Progenitor cell of endocrine pancreas (in vitro differentiated cells): ENCODE measurements around the gene ZGLP1. TPM values are rescaled to one million over a fixed set of nuclear protein-coding genes. Genes with fewer than 3 reads are reported as not detected.

Source experiments
- DNase-seq: peaks from one replicate; pipeline ENCODE4 v3.0.0; 2021; ENCODE audit warnings: low spot score; ENCODE audit not compliant: unreplicated experiment
- H3K27ac Mint-ChIP-seq: 2 replicates; pipeline ENCODE4 v1.8.0; 2021; ENCODE audit warnings: mild to moderate bottlenecking, moderate library complexity, mixed read lengths
- H3K27me3 Mint-ChIP-seq: 2 replicates; pipeline ENCODE4 v1.8.0; 2021; ENCODE audit warnings: mixed read lengths
- H3K36me3 Mint-ChIP-seq: 2 replicates; pipeline ENCODE4 v1.8.0; 2022; ENCODE audit warnings: mixed read lengths; ENCODE audit not compliant: insufficient read depth
- H3K4me1 Mint-ChIP-seq: 2 replicates; pipeline ENCODE4 v1.8.0; 2021; ENCODE audit warnings: low read depth, mixed read lengths
- H3K4me3 Mint-ChIP-seq: 2 replicates; pipeline ENCODE4 v1.8.0; 2021; ENCODE audit warnings: low read depth, mild to moderate bottlenecking, moderate library complexity, mixed read lengths
- H3K9me3 Mint-ChIP-seq: 2 replicates; pipeline ENCODE4 v1.8.0; 2021; ENCODE audit warnings: low read depth, mixed read lengths
- total RNA-seq: library from RNA; stranded (reverse); gene quantifications from 2 replicates; pipeline ENCODE4 v1.2.1, GENCODE V29; 2021
- TF ChIP-seq, protein P1 (sequence below): fragments of 200-600 bp; sonication (generic); IDR thresholded peaks from one replicate; pipeline ENCODE4 v1.5.0; 2021; ENCODE audit warnings: antibody characterized with exemption, mild to moderate bottlenecking; ENCODE audit not compliant: unreplicated experiment

ZGLP1 gene
- total RNA-seq, 1 donor from 2014 or later: 26.8 TPM

GRCh38 chr19:10274589-10274988 is 35.0 kb downstream of the ZGLP1 start:
- DNase-seq: no peak
- peaks cover 50% of the 10 kb centered on the region for H3K27me3 Mint-ChIP-seq
- no peak overlapping the region for H3K27ac Mint-ChIP-seq
- H3K4me1 Mint-ChIP-seq: no peaks in the 10 kb centered on the region
- H3K36me3 Mint-ChIP-seq: no peaks in the 10 kb centered on the region
- H3K9me3 Mint-ChIP-seq: no peaks in the 10 kb centered on the region
- H3K4me3 Mint-ChIP-seq: no peak overlapping the region
- TF ChIP-seq, protein P1, sequence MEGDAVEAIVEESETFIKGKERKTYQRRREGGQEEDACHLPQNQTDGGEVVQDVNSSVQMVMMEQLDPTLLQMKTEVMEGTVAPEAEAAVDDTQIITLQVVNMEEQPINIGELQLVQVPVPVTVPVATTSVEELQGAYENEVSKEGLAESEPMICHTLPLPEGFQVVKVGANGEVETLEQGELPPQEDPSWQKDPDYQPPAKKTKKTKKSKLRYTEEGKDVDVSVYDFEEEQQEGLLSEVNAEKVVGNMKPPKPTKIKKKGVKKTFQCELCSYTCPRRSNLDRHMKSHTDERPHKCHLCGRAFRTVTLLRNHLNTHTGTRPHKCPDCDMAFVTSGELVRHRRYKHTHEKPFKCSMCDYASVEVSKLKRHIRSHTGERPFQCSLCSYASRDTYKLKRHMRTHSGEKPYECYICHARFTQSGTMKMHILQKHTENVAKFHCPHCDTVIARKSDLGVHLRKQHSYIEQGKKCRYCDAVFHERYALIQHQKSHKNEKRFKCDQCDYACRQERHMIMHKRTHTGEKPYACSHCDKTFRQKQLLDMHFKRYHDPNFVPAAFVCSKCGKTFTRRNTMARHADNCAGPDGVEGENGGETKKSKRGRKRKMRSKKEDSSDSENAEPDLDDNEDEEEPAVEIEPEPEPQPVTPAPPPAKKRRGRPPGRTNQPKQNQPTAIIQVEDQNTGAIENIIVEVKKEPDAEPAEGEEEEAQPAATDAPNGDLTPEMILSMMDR: no peak

DNA sequence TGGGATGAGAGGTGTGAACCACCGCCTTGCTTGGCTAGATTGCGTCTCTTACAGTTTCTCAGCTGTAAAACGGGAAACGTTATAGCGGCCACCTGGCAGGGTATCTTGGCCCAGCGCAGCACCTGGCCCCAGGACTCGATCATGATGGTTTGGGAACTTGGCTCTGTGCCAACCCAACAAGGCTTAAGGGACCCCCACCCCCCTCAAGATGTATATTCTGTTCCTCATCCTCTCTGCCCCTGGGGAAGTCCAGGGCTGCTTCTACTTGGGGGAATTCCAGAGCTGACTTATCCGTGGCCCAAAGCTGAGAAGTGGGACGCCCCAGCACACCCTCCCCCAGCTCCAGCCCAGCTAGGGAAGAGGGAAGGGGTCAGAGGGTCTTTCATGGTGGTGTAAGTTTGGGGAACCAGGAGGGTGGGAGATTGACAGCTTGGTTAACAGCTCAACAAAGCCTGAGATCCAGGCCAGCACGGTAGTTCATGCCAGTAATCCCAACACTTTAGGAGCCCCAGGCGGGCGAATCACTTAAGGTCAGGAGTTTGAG is 38.0 kb downstream of the ZGLP1 start:
- H3K36me3 Mint-ChIP-seq: no peaks in the 10 kb centered on the region
- no peaks in the 10 kb centered on the region for H3K9me3 Mint-ChIP-seq
- peaks cover 57% of the 10 kb centered on the region for H3K27me3 Mint-ChIP-seq
- no peak for DNase-seq
- H3K4me1 Mint-ChIP-seq: no peaks in the 10 kb centered on the region
- no peak overlapping the region for H3K4me3 Mint-ChIP-seq
- H3K27ac Mint-ChIP-seq: no peak overlapping the region
- TF ChIP-seq, protein P1: no peak

- no peaks in the 10 kb centered on the region for H3K4me1 Mint-ChIP-seq
- no peak for DNase-seq
- TF ChIP-seq, protein P1: no peak
- H3K27me3 Mint-ChIP-seq: peaks cover 58% of the 10 kb centered on the region
- H3K36me3 Mint-ChIP-seq: no peaks in the 10 kb centered on the region
- H3K9me3 Mint-ChIP-seq: no peaks in the 10 kb centered on the region
- H3K4me3 Mint-ChIP-seq: peak within 1 kb of the TSS; percentile 16
- no peak within 1 kb of the TSS for H3K27ac Mint-ChIP-seq
These were observed 38.8 kb downstream of the ZGLP1 start, which contains the start of gene ICAM1 for GRCh38 chr19:10270616-10271394. Gene ICAM1 (plus strand): TSS chr19:10271120. CDS start chr19:10271160, 40 bp downstream.

GRCh38 chr19:10270180-10270615 is 39.4 kb downstream of the ZGLP1 start:
- Mint-ChIP-seq H3K27ac (no peak overlapping the region), H3K4me3 (no peak overlapping the region), H3K36me3 (no peaks in the 10 kb centered on the region), H3K4me1 (no peaks in the 10 kb centered on the region), H3K9me3 (no peaks in the 10 kb centered on the region), H3K27me3 (peaks cover 58% of the 10 kb centered on the region)
- TF ChIP-seq, protein P1: no peak
- DNase-seq: no peak

GRCh38 chr19:10269333-10270179 is 40.1 kb downstream of the ZGLP1 start:
- Mint-ChIP-seq H3K27me3 (peaks cover 55% of the 10 kb centered on the region), H3K9me3 (no peaks in the 10 kb centered on the region), H3K4me1 (no peaks in the 10 kb centered on the region), H3K27ac (no peak overlapping the region), H3K36me3 (no peaks in the 10 kb centered on the region), H3K4me3 (peak overlapping the region; percentile 26)
- TF ChIP-seq, protein P1: peak; percentile 91
- peak; percentile 82 for DNase-seq
